GM23338 (cell line): Measurements from ENCODE around the gene GALNT15. TPM values are rescaled to one million over a fixed set of nuclear protein-coding genes. Genes with fewer than 3 reads are reported as not detected.

Experiments
- ATAC-seq: fragments of 200-7000 bp; cut with Tn5 transposase; 3 replicates; pipeline ENCODE4 v1.9.1; 2020
- DNase-seq: peaks from one replicate; pipeline ENCODE4 v3.0.0-alpha.2; 2015; ENCODE audit warnings: low spot score
- H2AFZ ChIP-seq: fragments of 200-600 bp; sonication (generic); 2 replicates; pipeline ENCODE4 v1.8.0; 2016; ENCODE audit warnings: antibody characterized with exemption, mild to moderate bottlenecking, moderate library complexity
- H3F3A ChIP-seq: fragments of 200-600 bp; sonication (generic); replicated peaks from 2 replicates; pipeline ENCODE4 v1.8.0; 2017; ENCODE audit warnings: antibody characterized with exemption, mixed run types, low read depth
- H3K27ac ChIP-seq: fragments of 200-600 bp; sonication (generic); 2 replicates; pipeline ENCODE4 v1.6.1; 2016; ENCODE audit warnings: low read depth
- H3K27me3 ChIP-seq: fragments of 200-600 bp; sonication (generic); 2 replicates; pipeline ENCODE4 v1.8.0; 2016; ENCODE audit warnings: mild to moderate bottlenecking, mixed run types, moderate library complexity; ENCODE audit not compliant: insufficient read depth
- H3K36me3 ChIP-seq: fragments of 200-600 bp; sonication (generic); 2 replicates; pipeline ENCODE4 v1.8.0; 2016; ENCODE audit warnings: mild to moderate bottlenecking; ENCODE audit not compliant: insufficient read depth
- H3K4me1 ChIP-seq: fragments of 200-600 bp; sonication (generic); 2 replicates; pipeline ENCODE4 v1.8.0; 2016; ENCODE audit warnings: mild to moderate bottlenecking, moderate library complexity; ENCODE audit not compliant: insufficient read depth
- H3K4me2 ChIP-seq: fragments of 200-600 bp; sonication (generic); 2 replicates; pipeline ENCODE4 v1.7.1; 2017; ENCODE audit warnings: mixed run types
- H3K4me3 ChIP-seq: fragments of 200-600 bp; sonication (generic); 2 replicates; pipeline ENCODE4 v1.6.1; 2016; ENCODE audit warnings: mixed run types
- H3K79me2 ChIP-seq: fragments of 200-600 bp; sonication (generic); replicated peaks from 2 replicates; pipeline ENCODE4 v1.8.0; 2017; ENCODE audit warnings: mild to moderate bottlenecking; ENCODE audit not compliant: insufficient read depth
- H3K9me2 ChIP-seq: fragments of 200-600 bp; sonication (generic); 2 replicates; pipeline ENCODE4 v1.8.0; 2017; ENCODE audit not compliant: insufficient read depth
- H4K20me1 ChIP-seq: fragments of 200-600 bp; sonication (generic); replicated peaks from 2 replicates; pipeline ENCODE4 v1.8.0; 2017; ENCODE audit warnings: mild to moderate bottlenecking; ENCODE audit not compliant: insufficient read depth
- H3K27ac Mint-ChIP-seq: 2 replicates; pipeline ENCODE4 v1.8.0; 2020; ENCODE audit warnings: inconsistent platforms, mild to moderate bottlenecking, moderate library complexity, mixed read lengths
- H3K27me3 Mint-ChIP-seq: 3 replicates; pipeline ENCODE4 v1.8.0; 2022; ENCODE audit warnings: low read depth, mild to moderate bottlenecking, moderate library complexity, mixed read lengths, inconsistent platforms; ENCODE audit not compliant: insufficient read depth, poor library complexity
- H3K36me3 Mint-ChIP-seq: 3 replicates; pipeline ENCODE4 v1.8.0; 2021; ENCODE audit warnings: low read depth, mild to moderate bottlenecking, inconsistent platforms, moderate library complexity, mixed read lengths
- H3K4me1 Mint-ChIP-seq: 3 replicates; pipeline ENCODE4 v1.8.0; 2020; ENCODE audit warnings: mild to moderate bottlenecking, inconsistent platforms, mixed read lengths
- H3K4me3 Mint-ChIP-seq: 3 replicates; pipeline ENCODE4 v1.8.0; 2021; ENCODE audit warnings: moderate library complexity, mild to moderate bottlenecking, inconsistent platforms, mixed read lengths
- H3K9me3 Mint-ChIP-seq: 3 replicates; pipeline ENCODE4 v1.8.0; 2020; ENCODE audit warnings: moderate library complexity, mild to moderate bottlenecking, inconsistent platforms, mixed read lengths
- JUNB ChIP-seq: IDR thresholded peaks from one replicate; pipeline ENCODE4 v1.6.1; 2016; ENCODE audit warnings: antibody characterized with exemption; ENCODE audit not compliant: unreplicated experiment
- NANOG ChIP-seq: IDR thresholded peaks from 2 replicates; pipeline ENCODE4 v1.6.1; 2016; ENCODE audit warnings: antibody characterized with exemption, borderline replicate concordance
- ZNF114 ChIP-seq: fragments of 250-450 bp; sonication (Bioruptor Pico); IDR thresholded peaks from 2 replicates; pipeline ENCODE4 v1.5.0; 2020; ENCODE audit warnings: mild to moderate bottlenecking, moderate library complexity
- ZNF331 ChIP-seq: fragments of 250-450 bp; sonication (Bioruptor Pico); IDR thresholded peaks from 2 replicates; pipeline ENCODE4 v1.5.0; 2020; ENCODE audit warnings: low read depth, mild to moderate bottlenecking, moderate library complexity
- ZNF462 ChIP-seq: fragments of 250-450 bp; sonication (Bioruptor Pico); IDR thresholded peaks from 2 replicates; pipeline ENCODE4 v1.5.0; 2020; ENCODE audit warnings: mild to moderate bottlenecking, moderate library complexity
- polyA plus RNA-seq: library from polyadenylated mRNA; unstranded; fragments of >200 nt; fragmentation: Nextera tagmentation; extraction: Ambion mirVana; gene quantifications from 2 replicates; pipeline ENCODE4 v1.2.1, GENCODE V29; 2016
- total RNA-seq: library from RNA; depleted of rRNA; stranded (reverse); fragments of >200 nt; shearing (Covaris generic); gene quantifications from 2 replicates; pipeline ENCODE4 v1.2.3, GENCODE V29; 2014
- TF ChIP-seq, protein P1 (sequence below): IDR thresholded peaks from 2 replicates; pipeline ENCODE4 v1.6.1; 2016; ENCODE audit warnings: antibody characterized with exemption

GALNT15 gene
- total and polyA plus RNA-seq, 2 experiments from 2014 or later = 0.06 to 0.35 TPM

GRCh38 chr3:16192176-16192811 lies 17.8 kb downstream of the GALNT15 start (continued):
- no peak for TF ChIP-seq ZNF462 (CRISPR knock-in tag)

DNA sequence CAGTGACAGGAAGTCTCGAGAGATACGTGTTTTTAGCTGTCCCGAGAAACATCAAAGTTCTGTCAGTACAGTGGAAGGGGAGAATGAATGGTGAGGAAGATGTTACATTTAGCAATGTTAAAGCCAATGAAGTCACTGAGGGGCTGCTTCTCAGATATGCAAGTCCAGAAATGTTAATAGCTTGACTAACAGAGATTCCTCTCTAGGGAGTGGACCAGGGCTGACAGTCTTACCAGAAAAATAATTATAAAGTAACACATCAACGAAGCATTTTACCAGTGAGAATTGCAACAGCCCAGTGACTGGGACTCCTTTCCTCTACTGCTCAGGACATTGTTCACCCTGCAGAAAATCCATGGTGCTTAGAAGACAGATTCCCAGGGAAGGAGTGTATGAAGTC lies 23.9 kb downstream of the GALNT15 start:
- Histone ChIP-seq H3K4me2 (no peak overlapping the region), H3K36me3 (no peaks in the 10 kb centered on the region), H4K20me1 (no peaks in the 10 kb centered on the region), H3F3A (no peaks in the 10 kb centered on the region), H3K79me2 (no peaks in the 10 kb centered on the region), H3K27me3 (no peaks in the 10 kb centered on the region), H3K4me1 (peaks cover 2% of the 10 kb centered on the region; the same call in 1 of the 2 replicates), H2AFZ (no peak overlapping the region), H3K9me2 (0 out of 2 replicates have a peak, but pooled peaks cover 6% of the 10 kb centered on the region), H3K27ac (no peak overlapping the region), H3K4me3 (no peak overlapping the region)
- peaks cover 3% of the 10 kb centered on the region for H3K27me3 Mint-ChIP-seq
- H3K9me3 Mint-ChIP-seq = no peaks in the 10 kb centered on the region
- no peak overlapping the region for H3K4me3 Mint-ChIP-seq
- no peaks in the 10 kb centered on the region; the same call in 2 of the 3 replicates for H3K36me3 Mint-ChIP-seq
- no peak overlapping the region for H3K27ac Mint-ChIP-seq
- DNase-seq (no peak), ATAC-seq (no peak)
- H3K4me1 Mint-ChIP-seq = peaks cover 10% of the 10 kb centered on the region; the same call in 2 of the 3 replicates
- TF ChIP-seq ZNF331 (CRISPR knock-in tag) = no peak
- TF ChIP-seq NANOG = no peak
- TF ChIP-seq JUNB = no peak
- no peak for TF ChIP-seq ZNF462 (CRISPR knock-in tag)
- TF ChIP-seq, protein P1, sequence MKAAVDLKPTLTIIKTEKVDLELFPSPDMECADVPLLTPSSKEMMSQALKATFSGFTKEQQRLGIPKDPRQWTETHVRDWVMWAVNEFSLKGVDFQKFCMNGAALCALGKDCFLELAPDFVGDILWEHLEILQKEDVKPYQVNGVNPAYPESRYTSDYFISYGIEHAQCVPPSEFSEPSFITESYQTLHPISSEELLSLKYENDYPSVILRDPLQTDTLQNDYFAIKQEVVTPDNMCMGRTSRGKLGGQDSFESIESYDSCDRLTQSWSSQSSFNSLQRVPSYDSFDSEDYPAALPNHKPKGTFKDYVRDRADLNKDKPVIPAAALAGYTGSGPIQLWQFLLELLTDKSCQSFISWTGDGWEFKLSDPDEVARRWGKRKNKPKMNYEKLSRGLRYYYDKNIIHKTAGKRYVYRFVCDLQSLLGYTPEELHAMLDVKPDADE = no peak
- TF ChIP-seq ZNF114 (CRISPR knock-in tag) = no peak
